Mucosa of descending colon (tissue), 3 donors: ENCODE results near the gene KRTCAP2. TPM values are rescaled to one million over a fixed set of nuclear protein-coding genes. Genes with fewer than 3 reads are reported as not detected.

Experiments
- ATAC-seq: fragments of 200-7000 bp; cut with Tn5 transposase; one replicate; pipeline ENCODE4 v1.9.1; 2020; ENCODE audit warnings: mild to moderate bottlenecking, moderate library complexity
- DNase-seq, 3 donors: peaks; one replicate each; pipeline ENCODE4 v3.0.0-alpha.2; 2020
- H3K36me3 ChIP-seq: fragments of 200-600 bp; one replicate; pipeline ENCODE4 v1.8.0; 2021; ENCODE audit warnings: low read depth, mild to moderate bottlenecking
- H3K4me1 ChIP-seq: fragments of 200-600 bp; one replicate; pipeline ENCODE4 v1.8.0; 2021; ENCODE audit warnings: low read depth, mild to moderate bottlenecking
- H3K4me3 ChIP-seq: fragments of 200-600 bp; one replicate; pipeline ENCODE4 v1.8.0; 2021; ENCODE audit warnings: mild to moderate bottlenecking
- H3K9me3 ChIP-seq: fragments of 200-600 bp; one replicate; pipeline ENCODE4 v1.8.0; 2021; ENCODE audit warnings: mild to moderate bottlenecking
- CTCF ChIP-seq: fragments of 200-600 bp; IDR thresholded peaks from one replicate; pipeline ENCODE4 v1.8.0; 2022; ENCODE audit warnings: antibody characterized with exemption, mild to moderate bottlenecking
- intact Hi-C, 2 donors: fragments of 100-400 bp; cut with DNase I in 1 of 2; cut with micrococcal nuclease in 1 of 2; formaldehyde crosslinking; loops; one replicate each; pipeline versions ENCODE4 v1.11.0 to v1.11.1; 2022; cut with DNase I, micrococcal nuclease
- total RNA-seq, 3 donors: library from RNA; stranded (reverse); fragmentation: NEBNext Ultra II Directional in 2 of 3; extraction: Animal tissue kit (Norgen Biotek cat#: 25700) in 2 of 3; gene quantifications; one replicate each; pipeline versions ENCODE4 v1.2.1 to v1.2.4, GENCODE V29; 2021 to 2023
- donor health status: DM: no; HTN: no; CAD: no; lungs with moderate emphysema.
- donor health status: DM: no; HTN: no; CAD: no.
- donor health status: DM: no; HTN: yes; CAD: no.

The KRTCAP2 gene
- total RNA-seq, 3 donors from 2014 or later = 162 to 190 (median 176) TPM

- peak; percentile 75 for ATAC-seq
- Histone ChIP-seq H3K4me1 (peaks cover 24% of the 10 kb centered on the region), H3K36me3 (no peaks in the 10 kb centered on the region), H3K9me3 (no peaks in the 10 kb centered on the region), H3K4me3 (no peak overlapping the region)
- DNase-seq = peak; percentile 87 to 96 (median 90)
- intact Hi-C loops = loop anchor here in 1 of 2 donors (10.0 kb wide), 1 partner anchor 48 kb away; no protein-coding TSS in a partner anchor
- peak; percentile 82 for TF ChIP-seq CTCF
Measured at GRCh38 chr1:155176544-155177071, 3.5 kb upstream of the KRTCAP2 start.

GRCh38 chr1:155175927-155176371 is 2.8 kb upstream of the KRTCAP2 start:
- Histone ChIP-seq H3K4me3 (no peak overlapping the region), H3K36me3 (no peaks in the 10 kb centered on the region), H3K4me1 (peaks cover 24% of the 10 kb centered on the region), H3K9me3 (no peaks in the 10 kb centered on the region)
- ATAC-seq (peak; percentile 11), DNase-seq (peak in 2 of 3 donors; percentile 49 to 66)
- no peak for TF ChIP-seq CTCF
- intact Hi-C loops = loop anchor here in 1 of 2 donors (10.0 kb wide), 1 partner anchor 49 kb away; no protein-coding TSS in a partner anchor

GRCh38 chr1:155175281-155175926 is 2.3 kb upstream of the KRTCAP2 start:
- intact Hi-C loops = loop anchor here in 1 of 2 donors (10.0 kb wide), 1 partner anchor 49 kb away; no protein-coding TSS in a partner anchor
- DNase-seq = peak in 2 of 3 donors; percentile 42 to 62

GRCh38 chr1:155174324-155175280 is 1.5 kb upstream of the KRTCAP2 start:
- ATAC-seq = no peak
- TF ChIP-seq CTCF = no peak
- Histone ChIP-seq H3K36me3 (no peaks in the 10 kb centered on the region), H3K4me1 (peaks cover 24% of the 10 kb centered on the region), H3K9me3 (no peaks in the 10 kb centered on the region), H3K4me3 (no peak overlapping the region)
- intact Hi-C loops = loop anchor here in 1 of 2 donors (10.0 kb wide), 1 partner anchor 50 kb away; no protein-coding TSS in a partner anchor
- peak in 2 of 3 donors; percentile 60 to 78 for DNase-seq

More at GRCh38 chr1:155175281-155175926, 2.3 kb upstream of the KRTCAP2 start:
- H3K36me3 ChIP-seq = no peaks in the 10 kb centered on the region
- peaks cover 24% of the 10 kb centered on the region for H3K4me1 ChIP-seq
- no peak for ATAC-seq
- H3K4me3 ChIP-seq = no peak overlapping the region
- no peaks in the 10 kb centered on the region for H3K9me3 ChIP-seq
- TF ChIP-seq CTCF = no peak
